ENCODE results near the gene DPYSL3. TPM values are rescaled to one million over a fixed set of nuclear protein-coding genes. Genes with fewer than 3 reads are reported as not detected.

The DPYSL3 gene
- total RNA-seq, 2 donors from 2014 or later: 6.5 to 10.5 TPM

DNA sequence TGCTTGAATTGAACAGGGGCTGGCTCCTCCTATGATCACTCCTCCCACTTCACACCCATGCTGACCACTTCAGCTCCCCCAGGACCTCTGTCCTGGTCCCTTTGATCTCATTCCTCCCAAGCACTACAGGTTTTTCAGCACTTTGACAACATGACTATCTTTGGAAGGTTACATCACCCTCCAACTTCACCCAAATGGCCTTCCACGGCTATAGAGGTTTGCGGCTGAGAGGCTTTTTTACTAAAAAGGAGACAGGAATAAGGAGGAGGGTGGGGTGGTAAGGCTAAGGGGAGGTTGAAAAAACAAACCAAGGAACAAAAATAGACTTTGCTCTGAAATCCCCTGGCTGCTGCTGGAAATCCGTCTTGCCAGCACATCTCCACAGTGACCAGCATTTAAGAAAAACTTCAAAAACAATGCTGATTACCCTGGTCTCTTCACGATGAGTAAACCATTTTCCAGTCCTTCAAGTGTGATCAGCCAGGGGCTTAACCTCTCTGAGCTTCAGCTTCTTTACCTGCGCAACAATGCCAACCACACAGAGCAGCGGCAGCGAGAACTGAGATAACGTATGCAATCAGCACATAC lies 102.7 kb downstream of the DPYSL3 start:
- no peaks in the 10 kb centered on the region for H3K9me3 ChIP-seq
- H3K27ac ChIP-seq: no peak overlapping the region
- DNase-seq: no peak
- H3K4me1 ChIP-seq: peaks cover 5% of the 10 kb centered on the region
- H3K27me3 ChIP-seq: no peaks in the 10 kb centered on the region
- TF ChIP-seq CTCF (IDR thresholded peaks at IDR 0.05): no peak
- TF ChIP-seq POLR2A (IDR thresholded peaks at IDR 0.05): no peak
- no peaks in the 10 kb centered on the region for H3K36me3 ChIP-seq (replicated peaks in 1 of 2; ENCODE audit: insufficient read depth in 1 of 2, low read depth in 2 of 2)
- no peak overlapping the region for H3K4me3 ChIP-seq
- ATAC-seq: no peak
- intact Hi-C loops (cut with DNase I): no loop called here
- WGBS, 2 donors: 66 to 72% methylated on average over 8 of the region's 8 CpGs

GRCh38 chr5:147406636-147407035 lies 103.2 kb downstream of the DPYSL3 start:
- intact Hi-C loops (cut with DNase I): no loop called here
- Histone ChIP-seq H3K36me3 (replicated peaks in 1 of 2; ENCODE audit: insufficient read depth in 1 of 2, low read depth in 2 of 2) (no peaks in the 10 kb centered on the region), H3K4me1 (peaks cover 5% of the 10 kb centered on the region), H3K9me3 (no peaks in the 10 kb centered on the region), H3K4me3 (no peak overlapping the region), H3K27me3 (no peaks in the 10 kb centered on the region), H3K27ac (no peak overlapping the region)
- WGBS, 2 donors: 91 to 92% methylated on average over 1 of the region's 1 CpG
- TF ChIP-seq POLR2A (IDR thresholded peaks at IDR 0.05): no peak
- no peak for TF ChIP-seq CTCF (IDR thresholded peaks at IDR 0.05)
- no peak for ATAC-seq
- DNase-seq: no peak

DNA sequence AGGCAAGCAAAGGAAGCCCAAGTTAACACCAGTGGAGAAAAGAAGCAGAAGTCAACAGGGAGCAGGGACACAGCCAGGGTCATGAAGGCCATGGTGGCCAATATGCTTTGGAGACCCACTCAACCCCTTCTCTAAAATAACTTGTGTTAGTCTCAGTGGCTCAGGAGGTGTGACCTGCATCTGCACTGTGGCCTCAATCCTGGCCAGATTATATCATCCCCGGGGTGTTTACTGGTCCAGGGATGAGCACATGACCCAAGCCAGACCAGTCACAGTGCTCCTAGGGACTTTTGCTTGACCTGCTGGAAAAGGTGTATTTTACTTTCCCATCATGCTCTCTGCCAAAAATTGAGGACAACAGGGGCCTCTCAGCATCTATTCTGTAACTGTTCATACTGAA lies 105.2 kb downstream of the DPYSL3 start:
- Histone ChIP-seq H3K4me3 (no peak overlapping the region), H3K27ac (peak overlapping the region in 3 of 4 donors; percentile 9 to 58 (median 44)), H3K27me3 (no peaks in the 10 kb centered on the region), H3K9me3 (no peaks in the 10 kb centered on the region), H3K4me1 (peaks cover 5% of the 10 kb centered on the region), H3K36me3 (replicated peaks in 1 of 2; ENCODE audit: insufficient read depth in 1 of 2, low read depth in 2 of 2) (no peaks in the 10 kb centered on the region)
- no peak for TF ChIP-seq CTCF (IDR thresholded peaks at IDR 0.05)
- TF ChIP-seq POLR2A (IDR thresholded peaks at IDR 0.05): no peak
- 85 to 90% methylated on average over 1 of the region's 1 CpG for WGBS, 2 donors
- ATAC-seq (no peak), DNase-seq (no peak)
- intact Hi-C loops (cut with DNase I): no loop called here

GRCh38 chr5:147403651-147404640 lies 105.9 kb downstream of the DPYSL3 start:
- DNase-seq: peak in 3 of 4 donors; percentile 16 to 67 (median 64)
- Histone ChIP-seq H3K27ac (peak overlapping the region in 3 of 4 donors; percentile 9 to 58 (median 44)), H3K4me1 (peaks cover 5% of the 10 kb centered on the region), H3K27me3 (no peaks in the 10 kb centered on the region), H3K36me3 (replicated peaks in 1 of 2; ENCODE audit: insufficient read depth in 1 of 2, low read depth in 2 of 2) (no peaks in the 10 kb centered on the region), H3K9me3 (no peaks in the 10 kb centered on the region), H3K4me3 (no peak overlapping the region)
- TF ChIP-seq POLR2A (IDR thresholded peaks at IDR 0.05) (no peak), CTCF (IDR thresholded peaks at IDR 0.05) (no peak)
- intact Hi-C loops (cut with DNase I): no loop called here
- 75 to 76% methylated on average over 15 of the region's 15 CpGs for WGBS, 2 donors
- ATAC-seq: peak; percentile 72

Data from body of pancreas (tissue), 4 donors.